AG04449 (cell line): ENCODE data around the gene NR1H2.

Source experiments
- CTCF ChIA-PET: fragments of 350-600 bp; formaldehyde crosslinking; extraction: SDS; loops from one replicate; lab custom pipeline; 2021; ENCODE audit warnings: antibody characterized with exemption; lab: Yijun Ruan, JAX
- POLR2A ChIA-PET: fragments of 400-600, 350-600 bp; formaldehyde crosslinking; extraction: SDS; loops from one replicate; lab custom pipeline; 2020; ENCODE audit warnings: antibody characterized with exemption, inconsistent platforms; lab: Yijun Ruan, JAX
- DNase-seq: peaks from one replicate; pipeline ENCODE4 v3.0.0-alpha.2; 2010; ENCODE audit warnings: low read depth, low spot score
- H3K4me3 ChIP-seq: 2 replicates; pipeline ENCODE4 v1.5.1; 2011; ENCODE audit warnings: low read depth, mild to moderate bottlenecking, control low read depth, low read length
- CTCF ChIP-seq: IDR thresholded peaks from one replicate; pipeline ENCODE4 v1.5.1; 2011; ENCODE audit warnings: mild to moderate bottlenecking, moderate library complexity, low read length, control low read depth, inconsistent platforms; ENCODE audit not compliant: insufficient read depth; ENCODE audit errors: missing control alignments

NR1H2 gene

GRCh38 chr19:50376166-50377050 lies at the start of gene NR1H2:
TSS of gene NR1H2 (plus strand) at chr19:50376457. CDS start at chr19:50377606, 1,149 bp downstream.
- H3K4me3 ChIP-seq = peak within 1 kb of the TSS; percentile 95
- TF ChIP-seq CTCF = no peak
- POLR2A ChIA-PET = interaction anchor here (1.8 kb wide), 1 partner anchor 8 kb away, joined by 4 read pairs; the partner anchor contains the start of gene POLD1
- CTCF ChIA-PET = interaction anchor here (0.9 to 2.3 kb wide), 5 partner anchors 8 to 180 kb away, joined by 3 to 9 read pairs (median 4); no protein-coding TSS in a partner anchor
- peak; percentile 93 for DNase-seq

- no peak for TF ChIP-seq CTCF
- CTCF ChIA-PET = no interaction called here
- POLR2A ChIA-PET = no interaction called here
- DNase-seq = no peak
- no peak overlapping the region for H3K4me3 ChIP-seq
These were observed 49.2 kb upstream of the NR1H2 start for GRCh38 chr19:50327013-50327412.

- no peak for TF ChIP-seq CTCF
- ChIA-PET CTCF (interaction anchor here (1.6 kb wide), 1 partner anchor 75 kb away, joined by 3 read pairs; no protein-coding TSS in a partner anchor), POLR2A (no interaction called here)
- no peak for DNase-seq
- H3K4me3 ChIP-seq = no peak overlapping the region
These were observed 48.6 kb upstream of the NR1H2 start for GRCh38 chr19:50327461-50328223.

GRCh38 chr19:50328224-50328872 lies 47.9 kb upstream of the NR1H2 start:
- DNase-seq = no peak
- no peak for TF ChIP-seq CTCF
- ChIA-PET POLR2A (interaction anchor here (0.8 kb wide), 1 partner anchor 396 kb away, joined by 5 read pairs; no protein-coding TSS in a partner anchor), CTCF (interaction anchor here (1.6 kb wide), 1 partner anchor 76 kb away, joined by 3 read pairs; no protein-coding TSS in a partner anchor)
- H3K4me3 ChIP-seq = peak overlapping the region; percentile 29; the same call in 1 of the 2 replicates

- no peak overlapping the region for H3K4me3 ChIP-seq
- ChIA-PET POLR2A (interaction anchor here (0.8 kb wide), 1 partner anchor 396 kb away, joined by 5 read pairs; no protein-coding TSS in a partner anchor), CTCF (interaction anchor here (0.6 to 1.6 kb wide), 2 partner anchors 13 to 76 kb away, joined by 3 read pairs; no protein-coding TSS in a partner anchor)
- DNase-seq = no peak
- TF ChIP-seq CTCF = peak; percentile 24
These were observed 47.4 kb upstream of the NR1H2 start for GRCh38 chr19:50328873-50329145.
